GDM1 (cell line): ENCODE data around the gene LPAR1.
"Not testable (repeated sequence)": the region's sequence is repeated elsewhere in the genome, so short reads cannot be mapped to it uniquely, and the experiment has no call there.

Source experiments
- DNase-seq: peaks from one replicate; lab custom pipeline; 2025; lab: John Stamatoyannopoulos, UW

The LPAR1 gene

DNA sequence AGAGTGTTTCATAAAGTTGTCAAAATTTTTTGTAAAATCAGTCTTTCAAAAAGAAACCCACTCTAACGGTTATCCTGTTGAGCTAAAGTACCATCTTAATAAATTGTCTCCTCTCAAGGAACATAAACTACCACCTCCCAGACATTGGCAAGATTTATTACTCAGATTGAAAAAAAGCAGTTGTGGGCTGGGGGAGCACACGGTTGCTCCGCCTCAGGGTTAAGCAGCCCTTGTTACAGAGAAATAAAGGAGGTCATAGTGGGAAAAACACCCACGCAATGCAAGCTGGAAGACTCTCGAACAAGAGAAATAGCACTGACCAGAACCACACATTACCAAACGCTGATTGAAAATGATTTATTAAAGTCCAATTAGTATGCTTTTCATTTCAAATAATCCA is 165.3 kb downstream of the LPAR1 start:
- no peak for DNase-seq

DNA sequence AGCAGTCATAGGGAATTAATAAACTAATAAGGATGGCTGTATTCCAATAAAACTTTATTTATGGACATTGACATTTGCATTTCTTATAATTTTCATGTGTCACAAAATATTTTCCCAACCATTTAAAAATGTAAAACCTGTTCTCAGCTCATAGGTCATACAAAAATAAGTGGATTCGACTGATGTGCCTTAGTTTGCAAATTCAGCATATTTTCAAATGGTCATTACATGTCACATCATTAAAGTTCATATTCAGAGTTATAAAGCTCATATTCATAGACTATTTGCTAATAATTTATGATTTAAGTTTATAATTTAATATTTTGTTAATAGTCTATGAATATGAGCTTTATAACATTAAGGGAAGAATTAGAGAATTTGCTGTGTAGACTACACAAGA is 166.5 kb downstream of the LPAR1 start:
- DNase-seq, result no peak

DNA sequence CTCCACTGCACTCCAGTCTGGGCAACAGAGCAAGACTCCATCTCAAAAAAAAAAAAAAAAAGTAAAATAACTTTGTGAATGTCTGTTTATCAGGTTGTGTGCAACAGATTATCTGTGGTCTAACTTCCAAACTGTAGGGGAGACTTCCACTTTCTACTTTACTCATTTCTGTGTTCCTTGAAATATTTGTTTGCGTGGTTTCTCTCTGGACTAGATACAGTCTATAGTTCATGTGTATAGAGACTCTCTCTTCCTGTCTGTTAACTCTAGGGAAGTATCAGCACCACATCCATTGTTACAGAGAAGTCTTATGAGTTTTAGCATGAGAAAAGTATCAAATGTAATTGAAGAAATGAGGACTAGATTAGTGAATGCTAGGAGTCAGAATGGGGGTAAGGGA is 168.3 kb downstream of the LPAR1 start:
- DNase-seq, result peak; percentile 36

DNA sequence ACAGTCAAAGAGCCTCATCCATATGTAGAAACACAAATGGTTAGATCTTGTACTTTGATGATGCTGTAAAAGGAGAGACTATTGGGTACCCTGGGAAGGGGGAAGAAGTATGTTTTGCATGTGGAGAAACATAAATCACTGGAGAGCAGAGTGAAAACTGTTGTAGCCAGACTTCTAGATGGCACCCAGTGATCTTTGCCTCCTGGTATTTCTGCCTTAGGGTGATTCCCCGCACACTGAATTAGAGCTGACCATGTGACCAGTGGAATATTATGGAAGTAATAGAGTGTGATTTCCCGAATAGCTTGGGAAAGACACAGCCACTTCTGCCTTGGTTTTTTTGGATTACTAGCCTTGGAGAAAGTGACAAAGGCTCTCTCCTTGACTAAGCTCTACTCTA is 174.3 kb downstream of the LPAR1 start:
- DNase-seq, result no peak

DNA sequence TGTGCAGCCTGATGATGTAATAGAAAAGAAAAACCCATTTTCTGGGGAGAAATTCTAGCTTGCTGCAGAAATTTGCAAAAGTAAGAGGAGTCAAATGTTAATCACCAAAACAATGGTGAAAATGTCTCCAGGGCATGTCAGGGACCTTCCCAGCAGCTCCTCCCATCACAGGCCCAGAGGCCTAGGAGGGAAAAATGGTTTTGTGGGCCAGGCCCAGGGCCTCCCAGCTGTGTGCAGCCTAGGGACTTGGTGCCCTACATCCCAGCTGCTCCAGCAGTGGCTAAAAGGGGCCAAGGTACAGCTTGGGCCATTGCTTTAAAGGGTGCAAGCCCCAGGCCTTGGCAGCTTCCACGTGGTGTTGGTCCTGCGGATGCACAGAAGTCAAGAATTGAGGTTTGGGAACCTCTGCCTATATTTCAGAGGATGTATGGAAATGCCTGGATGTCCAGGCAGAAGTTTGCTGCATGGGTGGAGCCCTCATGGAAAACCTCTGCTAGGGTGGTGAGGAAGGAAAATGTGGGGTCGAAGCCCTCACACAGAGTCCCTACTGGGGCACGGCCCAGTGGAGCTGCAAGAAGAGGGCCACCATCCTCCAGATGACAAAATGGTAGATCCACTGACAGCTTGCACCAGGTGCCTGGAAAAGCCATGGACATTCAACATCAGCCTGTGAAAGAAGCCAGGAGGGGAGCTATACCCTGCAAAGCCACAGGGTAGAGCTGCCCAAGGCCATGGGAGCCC is 176.7 kb downstream of the LPAR1 start:
- not testable (repeated sequence) for DNase-seq

DNA sequence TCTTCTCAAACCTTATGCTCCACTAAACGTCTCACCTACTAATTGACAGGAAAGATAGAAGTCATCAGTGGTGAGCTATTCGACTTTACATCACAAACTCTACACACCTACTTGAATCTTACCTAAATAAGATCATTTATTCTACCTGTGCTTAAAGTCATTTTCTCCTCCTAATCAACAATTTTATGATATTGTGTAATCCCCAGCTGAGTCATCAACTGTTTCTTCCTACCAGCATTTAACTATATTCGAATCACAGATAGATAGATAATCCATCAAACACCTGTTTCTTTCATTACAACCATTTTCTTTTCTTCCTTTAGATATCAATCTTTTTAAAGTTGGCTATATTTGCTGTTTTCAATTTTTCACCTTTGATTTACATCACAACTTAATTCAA is 181.5 kb downstream of the LPAR1 start:
- no peak for DNase-seq

DNA sequence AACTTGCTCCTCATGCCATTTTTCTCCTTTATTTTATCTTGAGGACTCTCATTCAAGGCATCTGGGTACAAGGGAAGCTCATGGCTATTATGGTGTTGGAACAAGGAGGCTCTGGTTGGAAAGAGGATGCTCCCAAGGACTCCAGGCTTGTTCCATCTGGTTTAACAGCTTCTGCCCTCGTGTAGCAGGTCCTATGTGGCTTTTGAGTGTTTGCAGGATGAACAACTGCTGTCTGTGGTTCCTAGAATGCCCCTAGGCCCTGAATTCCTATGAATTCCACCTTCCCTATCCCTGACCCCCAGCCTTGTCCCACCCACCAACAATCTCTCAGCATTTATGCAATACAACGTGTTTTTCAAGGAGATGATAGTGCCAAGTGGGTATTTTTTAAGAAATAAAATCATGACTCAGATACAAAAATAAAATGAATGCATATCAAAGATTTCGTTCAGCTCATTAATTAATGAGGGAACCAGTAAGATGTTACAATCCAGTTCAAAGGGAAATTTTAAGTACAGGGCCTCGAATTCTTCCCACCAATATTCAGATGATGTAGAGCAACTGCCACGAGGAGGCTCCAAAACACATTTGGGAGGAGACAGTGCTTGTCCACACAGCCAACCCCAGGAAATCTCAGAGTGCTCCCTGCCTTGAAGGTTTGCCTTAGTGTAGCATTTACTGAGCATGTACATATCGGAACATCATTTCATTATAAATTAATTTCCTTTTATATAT is 187.7 kb downstream of the LPAR1 start:
- DNase-seq, result no peak

DNA sequence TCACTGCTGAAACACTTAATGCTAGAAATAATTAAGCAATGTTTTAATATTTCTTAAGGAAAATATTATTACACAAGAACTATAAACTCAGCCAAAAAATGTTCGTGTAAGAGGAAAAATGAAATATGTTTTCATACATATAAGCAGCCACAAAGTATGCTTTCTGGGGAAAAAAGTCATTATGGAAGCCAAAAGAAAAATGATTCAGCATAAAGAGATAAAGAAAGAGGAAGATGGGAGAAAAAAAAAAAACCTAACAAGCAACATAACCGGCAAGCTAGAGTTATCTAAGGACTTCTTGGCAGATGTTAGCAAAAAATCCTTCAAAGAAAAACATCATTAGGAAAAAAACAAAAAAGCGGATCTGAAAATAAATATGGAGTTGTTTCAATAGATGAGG is 190.6 kb downstream of the LPAR1 start:
- no peak for DNase-seq

DNA sequence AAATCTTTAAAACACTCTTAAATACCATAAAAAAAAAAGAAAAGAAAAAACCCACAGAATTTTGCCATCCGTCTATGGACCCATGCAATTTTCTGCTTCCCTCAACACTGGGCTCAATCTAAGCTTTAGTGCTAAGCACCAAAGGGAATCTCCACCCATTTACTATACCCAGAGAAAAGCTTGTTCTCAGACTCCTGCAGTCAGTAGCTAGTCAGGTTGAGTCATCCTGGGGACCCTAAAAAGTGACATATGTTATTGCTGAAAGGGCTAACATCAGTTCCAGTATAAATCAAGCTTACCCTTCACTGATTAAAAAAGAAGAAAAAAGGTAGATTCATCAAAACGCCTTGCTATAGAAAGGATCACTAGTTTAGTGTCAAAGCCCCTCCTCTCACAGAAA is 192.1 kb downstream of the LPAR1 start:
- no peak for DNase-seq

DNA sequence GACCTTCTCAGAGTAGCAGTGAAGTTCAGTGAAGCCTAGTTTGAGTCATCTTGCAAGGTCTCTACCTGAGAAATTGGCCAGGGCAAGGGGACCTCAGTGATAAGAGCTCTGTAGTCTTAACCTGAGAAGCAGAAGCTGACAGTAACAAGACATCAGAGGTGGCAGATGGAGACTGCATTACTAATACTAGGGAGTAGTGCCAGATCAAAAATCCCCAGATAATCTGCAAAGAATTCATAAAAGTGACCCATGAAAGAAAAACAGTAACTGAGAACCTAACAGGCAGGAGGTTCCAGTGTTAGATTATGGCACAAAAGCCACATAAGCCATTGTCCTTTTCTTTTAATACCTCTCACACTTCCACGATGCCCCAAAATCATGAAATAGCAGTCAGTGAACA is 194.1 kb downstream of the LPAR1 start:
- DNase-seq, result no peak

DNA sequence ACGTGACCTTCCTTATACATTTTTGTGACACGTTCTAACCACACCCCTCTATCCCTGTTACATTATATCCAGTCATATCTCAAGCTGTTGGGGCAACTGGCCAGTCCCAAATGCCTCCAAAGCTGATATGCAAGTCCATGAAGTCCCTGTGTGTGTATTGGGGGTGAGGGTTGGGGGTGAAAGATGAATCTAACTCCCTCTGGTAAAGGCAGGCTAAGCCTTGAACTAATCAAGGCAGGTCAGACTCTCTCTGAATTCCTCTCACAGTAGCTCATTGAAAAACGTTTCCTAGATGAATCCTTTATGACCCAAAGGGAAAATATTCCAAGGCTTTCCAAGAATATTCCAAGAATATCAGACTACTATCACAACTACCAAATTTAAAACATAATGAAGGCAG is 195.3 kb downstream of the LPAR1 start:
- DNase-seq, result no peak

DNA sequence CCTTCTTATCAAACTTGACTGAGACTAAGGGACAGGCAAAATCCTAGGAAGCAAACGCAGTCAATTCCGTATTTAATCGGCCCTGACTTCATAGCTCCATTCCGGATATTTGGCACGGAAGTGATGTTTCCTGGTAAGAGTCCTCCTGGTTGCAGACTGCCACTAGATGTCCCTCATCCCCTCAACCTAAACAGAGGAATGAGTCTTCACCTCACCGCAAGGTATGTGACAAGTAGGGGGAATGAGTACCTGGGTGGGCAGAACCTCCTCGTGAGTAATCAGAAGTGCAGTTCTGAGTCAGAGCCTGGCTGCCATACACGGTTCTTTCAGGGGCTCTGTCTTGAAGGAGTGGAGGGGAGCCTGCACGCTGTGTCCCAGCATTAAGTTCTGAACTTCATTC is 196.1 kb downstream of the LPAR1 start:
- DNase-seq, result no peak

DNA sequence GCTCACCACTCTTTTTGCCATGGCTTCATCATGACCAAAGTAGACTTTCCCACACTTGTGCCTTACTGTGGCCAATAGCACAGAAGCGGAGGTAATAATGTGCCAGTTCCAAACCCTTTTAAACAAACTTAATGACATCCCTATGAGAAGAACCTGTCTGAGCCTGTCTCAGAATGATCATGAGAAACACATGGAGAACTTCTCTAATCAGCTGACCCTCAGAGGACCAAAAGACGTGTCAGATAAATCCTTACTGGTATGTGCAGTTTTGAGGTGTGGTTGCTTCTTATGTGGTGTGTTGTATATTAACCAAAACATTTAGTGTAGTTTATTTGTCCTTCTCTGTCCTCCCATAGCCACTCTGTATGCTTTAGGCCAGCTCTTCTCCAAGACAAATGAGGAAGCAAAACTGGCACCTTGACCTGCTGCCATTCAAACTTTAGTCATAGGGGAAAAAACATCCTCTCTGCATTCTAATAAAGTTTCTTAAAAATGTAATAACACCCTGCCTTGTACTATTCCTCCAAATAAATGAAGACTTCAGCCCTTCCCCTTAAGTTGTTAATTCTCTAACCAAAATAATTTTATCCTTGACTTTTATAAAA is 200.8 kb downstream of the LPAR1 start:
- no peak for DNase-seq

DNA sequence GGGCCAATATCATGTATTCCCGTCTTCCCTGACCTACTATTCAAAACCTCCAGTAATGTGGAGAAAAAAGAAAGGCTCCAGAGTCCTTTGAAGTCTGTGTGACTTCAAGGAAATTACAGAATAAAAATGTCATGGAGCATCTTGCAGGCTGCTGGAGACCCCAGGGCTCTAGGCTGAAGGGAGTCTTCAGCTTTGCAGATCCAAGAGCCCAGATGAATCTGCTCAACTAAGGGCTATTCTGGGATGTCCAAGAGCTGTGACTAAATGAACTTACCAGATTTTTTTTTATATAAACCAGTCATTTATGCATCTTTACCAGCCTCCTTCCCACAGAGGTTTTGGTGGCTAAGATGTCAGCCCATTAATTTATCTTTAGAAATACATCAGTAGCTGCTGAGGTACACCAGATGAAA is 202.4 kb downstream of the LPAR1 start:
- no peak for DNase-seq

DNA sequence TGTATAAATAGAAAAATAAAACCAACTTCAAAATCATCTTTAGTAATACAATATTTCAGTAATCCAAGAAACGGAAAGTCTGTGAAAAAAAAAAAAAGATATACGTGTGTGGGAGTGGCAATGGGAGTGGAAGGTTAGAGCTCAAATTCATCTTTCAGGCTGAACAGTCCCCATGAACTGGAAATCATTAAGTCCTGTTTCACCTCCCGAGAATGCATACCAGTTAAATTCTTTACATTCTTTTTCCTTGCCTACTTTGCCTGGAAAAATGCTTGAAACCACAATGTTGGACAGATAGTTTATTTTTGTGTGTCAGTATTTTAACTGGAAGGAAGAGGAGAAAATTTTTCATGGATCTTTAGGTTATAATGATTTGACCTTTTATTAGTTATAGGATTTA is 202.9 kb downstream of the LPAR1 start:
- no peak for DNase-seq

DNA sequence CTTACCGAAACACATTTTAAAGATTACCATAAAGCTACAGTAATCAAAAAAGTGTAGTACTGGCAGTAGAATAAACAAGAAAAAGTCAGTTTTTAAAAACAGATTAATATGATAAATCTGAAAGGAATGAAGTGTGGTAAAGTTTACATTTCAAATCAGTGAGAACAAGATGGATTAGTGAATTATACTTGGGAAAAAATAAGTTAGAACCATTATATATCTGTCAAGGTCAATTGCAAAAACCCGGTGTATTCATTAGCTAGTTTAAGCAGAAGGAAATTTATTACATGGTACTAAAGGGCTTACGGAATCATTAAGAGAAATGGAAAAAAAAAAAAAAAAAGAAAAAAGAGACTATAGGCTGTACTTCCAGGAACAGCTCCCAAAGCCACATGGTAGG is 205.3 kb downstream of the LPAR1 start:
- DNase-seq, result no peak

DNA sequence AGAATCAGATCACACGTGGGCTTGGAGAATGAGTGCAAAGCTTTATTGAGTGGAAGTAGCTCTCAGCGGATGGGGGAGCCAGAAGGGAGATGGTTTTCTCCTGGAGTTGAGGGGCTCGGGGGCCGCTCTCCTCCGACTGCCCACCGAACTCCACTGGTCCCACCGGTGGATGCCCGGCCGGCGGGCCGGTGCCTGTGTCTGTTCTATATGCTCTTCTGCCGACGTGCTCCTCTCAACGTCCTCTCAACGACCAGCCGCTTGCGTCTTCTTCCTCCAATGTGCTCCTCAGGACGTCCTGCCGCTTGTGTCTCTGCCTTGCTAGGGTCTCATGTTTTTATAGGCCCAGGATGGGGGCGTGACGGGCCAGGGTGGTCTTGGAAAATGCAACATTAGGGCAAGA is 207.8 kb downstream of the LPAR1 start:
- DNase-seq, result no peak

DNA sequence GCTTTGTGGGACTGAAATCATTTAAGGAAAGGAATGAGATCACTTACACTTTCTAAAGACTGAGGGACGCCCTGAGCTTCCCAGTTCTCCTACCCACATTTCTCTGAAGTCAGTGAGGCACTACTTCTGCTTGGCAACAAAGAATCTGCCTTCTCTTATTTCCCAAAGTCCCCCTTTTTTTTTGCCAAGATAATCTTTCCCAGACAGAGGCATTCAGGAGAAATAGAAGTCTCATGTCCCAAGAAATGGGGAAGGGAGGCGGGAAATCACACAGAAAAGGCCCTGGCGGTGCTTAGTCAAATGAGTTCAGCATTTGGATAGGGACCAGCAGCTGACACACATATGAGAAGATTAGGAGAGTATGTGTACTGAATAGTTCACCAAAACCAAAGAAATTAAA is 210.0 kb downstream of the LPAR1 start:
- no peak for DNase-seq

DNA sequence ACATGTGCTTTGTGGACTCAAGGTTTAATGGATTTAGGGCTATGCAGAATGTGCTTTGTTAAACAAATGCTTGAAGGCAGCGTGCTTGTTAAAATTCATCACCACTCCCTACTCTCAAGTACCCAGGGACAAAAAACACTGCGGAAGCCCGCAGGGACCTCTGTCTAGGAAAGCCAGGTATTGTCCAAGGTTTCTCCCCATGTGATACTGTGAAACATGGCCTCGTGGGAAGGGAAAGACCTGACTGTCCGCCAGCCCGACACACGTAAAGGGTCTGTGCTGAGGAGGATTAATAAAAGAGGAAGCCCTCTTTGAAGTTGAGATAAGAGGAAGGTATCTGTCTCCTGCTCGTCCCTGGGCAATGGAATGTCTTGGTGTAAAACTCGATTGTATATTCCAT is 211.9 kb downstream of the LPAR1 start:
- DNase-seq, result not testable (repeated sequence)

DNA sequence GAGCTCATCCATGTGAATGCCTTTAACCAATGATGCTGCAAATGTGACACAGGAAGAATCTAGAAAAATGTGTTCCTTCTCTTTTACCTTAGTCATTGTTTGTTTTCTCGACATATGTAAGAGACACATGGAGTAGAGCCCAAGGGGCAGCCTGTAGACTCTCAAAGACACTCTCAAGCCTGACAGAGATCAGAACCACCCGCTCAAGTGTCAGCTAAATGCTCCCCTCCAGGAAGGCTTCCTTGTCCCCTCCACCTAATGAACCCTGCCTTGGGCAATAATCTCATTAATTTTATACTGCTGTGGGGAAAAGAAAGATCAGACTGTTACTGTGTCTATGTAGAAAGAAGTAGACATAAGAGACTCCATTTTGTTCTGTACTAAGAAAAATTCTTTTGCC is 212.3 kb downstream of the LPAR1 start:
- no peak for DNase-seq

DNA sequence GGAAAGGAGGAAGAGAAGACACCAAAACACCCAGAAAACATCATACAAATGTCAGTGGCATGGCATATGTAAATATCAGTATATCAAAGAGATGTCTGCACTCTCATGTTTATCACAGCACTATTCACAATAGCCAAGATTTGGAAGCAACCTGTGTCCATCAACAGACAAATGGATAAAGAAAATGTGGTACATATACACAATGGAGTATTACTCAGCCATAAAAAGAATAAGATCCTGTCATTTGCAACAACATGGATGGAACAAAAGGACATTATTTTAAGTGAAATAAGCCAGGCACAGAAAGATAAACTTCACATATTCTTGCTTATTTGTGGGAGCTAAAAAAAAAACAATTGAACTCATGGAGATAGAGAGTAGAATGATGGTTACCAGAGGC is 213.1 kb downstream of the LPAR1 start:
- not testable (repeated sequence) for DNase-seq
